Measurements from ENCODE around the gene OR1K1. TPM values are rescaled to one million over a fixed set of nuclear protein-coding genes. Genes with fewer than 3 reads are reported as not detected.
A peak's percentile ranks its signal among the peaks of the same experiment; 100 is the strongest.

The OR1K1 gene
- total and polyA plus RNA-seq, 4 donors, result not detected

- Histone ChIP-seq H3K27ac (ENCODE audit: low read depth in 1 of 2, low read length in 2 of 2) (no peak overlapping the region), H3K9me3 (ENCODE audit: control insufficient read depth, low read length) (no peaks in the 10 kb centered on the region), H3K36me3 (ENCODE audit: control insufficient read depth in 1 of 2, insufficient read depth in 2 of 2, low read length in 1 of 2) (no peaks in the 10 kb centered on the region), H3K4me1 (ENCODE audit: control insufficient read depth in 1 of 2, insufficient read depth in 2 of 2, low read length in 2 of 2) (no peaks in the 10 kb centered on the region), H3K4me3 (ENCODE audit: low read length in 2 of 2) (no peak overlapping the region), H3K27me3 (ENCODE audit: control insufficient read depth in 1 of 2, insufficient read depth in 2 of 2, low read length in 1 of 2) (no peaks in the 10 kb centered on the region)
- no peak for ATAC-seq (ENCODE audit: low FRiP score)
- DNase-seq, result no peak
- intact Hi-C loops (cut with DNase I), result no loop called here
Measured at GRCh38 chr9:122785269-122785668, 14.7 kb upstream of the OR1K1 start.

- Histone ChIP-seq H3K36me3 (ENCODE audit: control insufficient read depth in 1 of 2, insufficient read depth in 2 of 2, low read length in 1 of 2) (no peaks in the 10 kb centered on the region), H3K27me3 (ENCODE audit: control insufficient read depth in 1 of 2, insufficient read depth in 2 of 2, low read length in 1 of 2) (no peaks in the 10 kb centered on the region), H3K4me3 (ENCODE audit: low read length in 2 of 2) (no peak overlapping the region), H3K9me3 (ENCODE audit: control insufficient read depth, low read length) (no peaks in the 10 kb centered on the region), H3K4me1 (ENCODE audit: control insufficient read depth in 1 of 2, insufficient read depth in 2 of 2, low read length in 2 of 2) (no peaks in the 10 kb centered on the region), H3K27ac (ENCODE audit: low read depth in 1 of 2, low read length in 2 of 2) (no peak overlapping the region)
- 92 to 94% methylated on average over 4 of the region's 4 CpGs for WGBS, 2 donors
- no peak for ATAC-seq (ENCODE audit: low FRiP score)
- no peak for DNase-seq
- intact Hi-C loops (cut with DNase I), result no loop called here
Measured at GRCh38 chr9:122786338-122786737, 13.6 kb upstream of the OR1K1 start.

- ATAC-seq (ENCODE audit: low FRiP score), result no peak
- H3K27ac ChIP-seq (ENCODE audit: low read depth in 1 of 2, low read length in 2 of 2), result no peak within 1 kb of the TSS
- H3K4me3 ChIP-seq (ENCODE audit: low read length in 2 of 2), result no peak within 1 kb of the TSS
- H3K36me3 ChIP-seq (ENCODE audit: control insufficient read depth in 1 of 2, insufficient read depth in 2 of 2, low read length in 1 of 2), result no peaks in the 10 kb centered on the region
- intact Hi-C loops (cut with DNase I), result no loop called here
- H3K27me3 ChIP-seq (ENCODE audit: control insufficient read depth in 1 of 2, insufficient read depth in 2 of 2, low read length in 1 of 2), result no peaks in the 10 kb centered on the region
- WGBS, 2 donors, result 94 to 95% methylated on average over 12 of the region's 12 CpGs
- no peaks in the 10 kb centered on the region for H3K9me3 ChIP-seq (ENCODE audit: control insufficient read depth, low read length)
- no peak for DNase-seq
- no peaks in the 10 kb centered on the region for H3K4me1 ChIP-seq (ENCODE audit: control insufficient read depth in 1 of 2, insufficient read depth in 2 of 2, low read length in 2 of 2)
Measured at GRCh38 chr9:122788831-122789230, 11.1 kb upstream of the OR1K1 start, which contains the start of gene OR5C1. Gene OR5C1, plus strand, starts transcription at chr9:122788933. Its CDS starts 0 bp downstream, at chr9:122788933.

GRCh38 chr9:122789256-122790046 lies 10.5 kb upstream of the OR1K1 start:
- H3K27ac ChIP-seq (ENCODE audit: low read depth in 1 of 2, low read length in 2 of 2), result no peak overlapping the region
- H3K36me3 ChIP-seq (ENCODE audit: control insufficient read depth in 1 of 2, insufficient read depth in 2 of 2, low read length in 1 of 2), result no peaks in the 10 kb centered on the region
- no peak overlapping the region for H3K4me3 ChIP-seq (ENCODE audit: low read length in 2 of 2)
- DNase-seq (no peak), ATAC-seq (ENCODE audit: low FRiP score) (peak; percentile 58)
- intact Hi-C loops (cut with DNase I), result no loop called here
- H3K27me3 ChIP-seq (ENCODE audit: control insufficient read depth in 1 of 2, insufficient read depth in 2 of 2, low read length in 1 of 2), result no peaks in the 10 kb centered on the region
- H3K9me3 ChIP-seq (ENCODE audit: control insufficient read depth, low read length), result no peaks in the 10 kb centered on the region
- 94 to 95% methylated on average over 28 of the region's 28 CpGs for WGBS, 2 donors
- H3K4me1 ChIP-seq (ENCODE audit: control insufficient read depth in 1 of 2, insufficient read depth in 2 of 2, low read length in 2 of 2), result no peaks in the 10 kb centered on the region

GRCh38 chr9:122791872-122792669 lies 7.9 kb upstream of the OR1K1 start:
- no peak for ATAC-seq (ENCODE audit: low FRiP score)
- intact Hi-C loops (cut with DNase I), result no loop called here
- H3K9me3 ChIP-seq (ENCODE audit: control insufficient read depth, low read length), result no peaks in the 10 kb centered on the region
- H3K4me3 ChIP-seq (ENCODE audit: low read length in 2 of 2), result no peak overlapping the region
- no peak overlapping the region for H3K27ac ChIP-seq (ENCODE audit: low read depth in 1 of 2, low read length in 2 of 2)
- H3K27me3 ChIP-seq (ENCODE audit: control insufficient read depth in 1 of 2, insufficient read depth in 2 of 2, low read length in 1 of 2), result no peaks in the 10 kb centered on the region
- H3K36me3 ChIP-seq (ENCODE audit: control insufficient read depth in 1 of 2, insufficient read depth in 2 of 2, low read length in 1 of 2), result no peaks in the 10 kb centered on the region
- DNase-seq, result no peak
- no peaks in the 10 kb centered on the region for H3K4me1 ChIP-seq (ENCODE audit: control insufficient read depth in 1 of 2, insufficient read depth in 2 of 2, low read length in 2 of 2)
- 85 to 89% methylated on average over 5 of the region's 5 CpGs for WGBS, 2 donors

GRCh38 chr9:122797316-122798063 lies 2.4 kb upstream of the OR1K1 start:
- ATAC-seq (ENCODE audit: low FRiP score), result no peak
- DNase-seq, result no peak
- H3K27me3 ChIP-seq (ENCODE audit: control insufficient read depth in 1 of 2, insufficient read depth in 2 of 2, low read length in 1 of 2), result no peaks in the 10 kb centered on the region
- H3K4me3 ChIP-seq (ENCODE audit: low read length in 2 of 2), result no peak overlapping the region
- no peak overlapping the region for H3K27ac ChIP-seq (ENCODE audit: low read depth in 1 of 2, low read length in 2 of 2)
- no peaks in the 10 kb centered on the region for H3K9me3 ChIP-seq (ENCODE audit: control insufficient read depth, low read length)
- no peaks in the 10 kb centered on the region for H3K4me1 ChIP-seq (ENCODE audit: control insufficient read depth in 1 of 2, insufficient read depth in 2 of 2, low read length in 2 of 2)
- no peaks in the 10 kb centered on the region for H3K36me3 ChIP-seq (ENCODE audit: control insufficient read depth in 1 of 2, insufficient read depth in 2 of 2, low read length in 1 of 2)
- WGBS, 2 donors, result 81 to 84% methylated on average over 6 of the region's 6 CpGs
- intact Hi-C loops (cut with DNase I), result no loop called here

GRCh38 chr9:122806661-122807060 lies 6.7 kb downstream of the OR1K1 start:
- no peaks in the 10 kb centered on the region for H3K27me3 ChIP-seq (ENCODE audit: control insufficient read depth in 1 of 2, insufficient read depth in 2 of 2, low read length in 1 of 2)
- H3K27ac ChIP-seq (ENCODE audit: low read depth in 1 of 2, low read length in 2 of 2), result no peak overlapping the region
- H3K4me3 ChIP-seq (ENCODE audit: low read length in 2 of 2), result no peak overlapping the region
- H3K4me1 ChIP-seq (ENCODE audit: control insufficient read depth in 1 of 2, insufficient read depth in 2 of 2, low read length in 2 of 2), result no peaks in the 10 kb centered on the region
- intact Hi-C loops (cut with DNase I), result loop anchor here in 1 of 2 donors (10.0 kb wide), 1 partner anchor 702 kb away; no protein-coding TSS in a partner anchor
- WGBS, 2 donors, result 88 to 94% methylated on average over 4 of the region's 4 CpGs
- no peak for ATAC-seq (ENCODE audit: low FRiP score)
- H3K9me3 ChIP-seq (ENCODE audit: control insufficient read depth, low read length), result no peaks in the 10 kb centered on the region
- H3K36me3 ChIP-seq (ENCODE audit: control insufficient read depth in 1 of 2, insufficient read depth in 2 of 2, low read length in 1 of 2), result no peaks in the 10 kb centered on the region
- no peak for DNase-seq

GRCh38 chr9:122807271-122807900 lies 7.5 kb downstream of the OR1K1 start:
- Histone ChIP-seq H3K4me3 (ENCODE audit: low read length in 2 of 2) (no peak overlapping the region), H3K27ac (ENCODE audit: low read depth in 1 of 2, low read length in 2 of 2) (no peak overlapping the region), H3K36me3 (ENCODE audit: control insufficient read depth in 1 of 2, insufficient read depth in 2 of 2, low read length in 1 of 2) (no peaks in the 10 kb centered on the region), H3K9me3 (ENCODE audit: control insufficient read depth, low read length) (no peaks in the 10 kb centered on the region), H3K4me1 (ENCODE audit: control insufficient read depth in 1 of 2, insufficient read depth in 2 of 2, low read length in 2 of 2) (no peaks in the 10 kb centered on the region), H3K27me3 (ENCODE audit: control insufficient read depth in 1 of 2, insufficient read depth in 2 of 2, low read length in 1 of 2) (no peaks in the 10 kb centered on the region)
- ATAC-seq (ENCODE audit: low FRiP score) (no peak), DNase-seq (no peak)
- intact Hi-C loops (cut with DNase I), result loop anchor here in 1 of 2 donors (10.0 kb wide), 1 partner anchor 703 kb away; no protein-coding TSS in a partner anchor
- 21 to 32% methylated on average over 1 of the region's 1 CpG for WGBS, 2 donors

Measured in aorta (tissue), 5 donors.